IPS DF 4.7 (cell line): ENCODE results near the gene BEST3.
"Not testable (repeated sequence)": the region's sequence is repeated elsewhere in the genome, so short reads cannot be mapped to it uniquely, and the experiment has no call there.

Experiments
- DNase-seq: peaks from one replicate; pipeline ENCODE4 v3.0.0-alpha.2; 2013; ENCODE audit warnings: low spot score; ENCODE audit errors: extremely low read depth

Gene BEST3

GRCh38 chr12:69688021-69688420 is 11.1 kb downstream of the BEST3 start:
- DNase-seq: no peak

GRCh38 chr12:69687390-69687789 is 11.7 kb downstream of the BEST3 start:
- DNase-seq: no peak

GRCh38 chr12:69686731-69687130 is 12.4 kb downstream of the BEST3 start:
- DNase-seq: no peak

GRCh38 chr12:69685810-69686209 is 13.3 kb downstream of the BEST3 start:
- DNase-seq: no peak

- DNase-seq: no peak
These were observed 14.6 kb downstream of the BEST3 start for GRCh38 chr12:69684466-69684865.

- no peak for DNase-seq
These were observed 16.9 kb downstream of the BEST3 start for GRCh38 chr12:69682110-69682755.

- DNase-seq: no peak
These were observed 20.0 kb downstream of the BEST3 start for GRCh38 chr12:69679119-69679518.

GRCh38 chr12:69676257-69677012 is 22.7 kb downstream of the BEST3 start:
- DNase-seq: no peak

- DNase-seq: no peak
These were observed 26.9 kb downstream of the BEST3 start for GRCh38 chr12:69672195-69672594.

- no peak for DNase-seq
These were observed 27.5 kb downstream of the BEST3 start for GRCh38 chr12:69671597-69671996.

GRCh38 chr12:69666798-69667197 is 32.3 kb downstream of the BEST3 start:
- DNase-seq: no peak

- not testable (repeated sequence) for DNase-seq
These were observed 34.1 kb downstream of the BEST3 start for GRCh38 chr12:69664930-69665377.

GRCh38 chr12:69663726-69664125 is 35.4 kb downstream of the BEST3 start:
- DNase-seq: no peak

- no peak for DNase-seq
These were observed 36.3 kb downstream of the BEST3 start for GRCh38 chr12:69662764-69663163.

- no peak for DNase-seq
These were observed 37.7 kb downstream of the BEST3 start for GRCh38 chr12:69661386-69661785.

GRCh38 chr12:69660164-69660863 is 38.8 kb downstream of the BEST3 start:
- no peak for DNase-seq

GRCh38 chr12:69658203-69658602 is 40.9 kb downstream of the BEST3 start:
- DNase-seq: no peak

GRCh38 chr12:69657376-69658137 is 41.5 kb downstream of the BEST3 start:
- no peak for DNase-seq

GRCh38 chr12:69655616-69656340 is 43.3 kb downstream of the BEST3 start:
- no peak for DNase-seq

GRCh38 chr12:69653703-69654102 is 45.4 kb downstream of the BEST3 start:
- DNase-seq: no peak

- no peak for DNase-seq
These were observed 47.2 kb downstream of the BEST3 start for GRCh38 chr12:69651922-69652321.
